Mesendoderm (in vitro differentiated cells): Measurements from ENCODE around the gene ANKUB1. TPM values are rescaled to one million over a fixed set of nuclear protein-coding genes. Genes with fewer than 3 reads are reported as not detected.

Experiments used
- DNase-seq: peaks from one replicate; pipeline ENCODE4 v3.0.0; 2013
- H2AK5ac ChIP-seq: 2 replicates; pipeline ENCODE4 v1.6.1; 2013; ENCODE audit warnings: low read length, inconsistent platforms
- H2BK120ac ChIP-seq: 2 replicates; pipeline ENCODE4 v1.6.1; 2013; ENCODE audit warnings: low read depth, mild to moderate bottlenecking, low read length, moderate library complexity, mixed read lengths
- H2BK15ac ChIP-seq: replicated peaks from 2 replicates; pipeline ENCODE4 v1.6.1; 2013; ENCODE audit warnings: low read depth, mild to moderate bottlenecking, moderate library complexity
- H2BK5ac ChIP-seq: 2 replicates; pipeline ENCODE4 v1.6.1; 2013; ENCODE audit warnings: low read length, inconsistent platforms
- H3K18ac ChIP-seq: 2 replicates; pipeline ENCODE4 v1.6.1; 2013; ENCODE audit warnings: mild to moderate bottlenecking, low read length, mixed read lengths
- H3K23ac ChIP-seq: one replicate; pipeline ENCODE4 v1.6.1; 2013; ENCODE audit warnings: low read length
- H3K27ac ChIP-seq: 2 replicates; pipeline ENCODE4 v1.5.1; 2013; ENCODE audit warnings: low read depth, mild to moderate bottlenecking, inconsistent platforms, low read length, moderate library complexity
- H3K27me3 ChIP-seq: 2 replicates; pipeline ENCODE4 v1.6.1; 2013; ENCODE audit warnings: low read length, control low read depth, mild to moderate bottlenecking, inconsistent platforms; ENCODE audit not compliant: insufficient read depth, poor library complexity
- H3K36me3 ChIP-seq: 2 replicates; pipeline ENCODE4 v1.6.1; 2013; ENCODE audit warnings: low read length, inconsistent platforms; ENCODE audit not compliant: control insufficient read depth, insufficient read depth
- H3K4ac ChIP-seq: one replicate; pipeline ENCODE4 v1.6.1; 2013; ENCODE audit warnings: low read depth, mild to moderate bottlenecking, low read length, moderate library complexity
- H3K4me1 ChIP-seq: 2 replicates; pipeline ENCODE4 v1.6.1; 2013; ENCODE audit warnings: low read depth, low read length, inconsistent platforms; ENCODE audit not compliant: control insufficient read depth
- H3K4me2 ChIP-seq: 2 replicates; pipeline ENCODE4 v1.6.1; 2013; ENCODE audit warnings: low read length
- H3K4me3 ChIP-seq: 2 replicates; pipeline ENCODE4 v1.5.1; 2013; ENCODE audit warnings: mild to moderate bottlenecking, low read length
- H3K56ac ChIP-seq: one replicate; pipeline ENCODE4 v1.6.1; 2013; ENCODE audit warnings: low read length
- H3K79me1 ChIP-seq: 2 replicates; pipeline ENCODE4 v1.6.1; 2013; ENCODE audit warnings: low read length, inconsistent platforms
- H3K79me2 ChIP-seq: 2 replicates; pipeline ENCODE4 v1.6.1; 2013; ENCODE audit warnings: mild to moderate bottlenecking, low read length; ENCODE audit not compliant: control insufficient read depth, insufficient read depth
- H3K9ac ChIP-seq: 2 replicates; pipeline ENCODE4 v1.6.1; 2013; ENCODE audit warnings: low read length, inconsistent platforms
- H4K5ac ChIP-seq: one replicate; pipeline ENCODE4 v1.6.1; 2013; ENCODE audit warnings: low read length
- H4K8ac ChIP-seq: one replicate; pipeline ENCODE4 v1.6.1; 2013; ENCODE audit warnings: low read depth, mild to moderate bottlenecking, control low read depth, low read length, moderate library complexity
- WGBS: extraction: QIAGEN DNeasy Blood & Tissue Kit; methylation state at CpG from one replicate; pipeline ENCODE4 v1.1.7; 2013; ENCODE audit warnings: low lambda C conversion rate, missing lambda C conversion rate; ENCODE audit not compliant: insufficient coverage; ENCODE audit errors: extremely low coverage; 5-methylcytosine and 5-hydroxymethylcytosine counted together
- small RNA-seq: library from polyadenylated mRNA; stranded (forward); fragments of <200 nt; extraction: miRNeasy Mini kit (QIAGEN cat#:217004); gene quantifications from one replicate; pipeline ENCODE3, GENCODE V24; 2013; ENCODE audit not compliant: insufficient read depth

Gene ANKUB1

GRCh38 chr3:149713730-149714654, 78.4 kb downstream of the ANKUB1 start:
- no CpG with 5 or more reads among the region's 38 CpGs for WGBS
- Histone ChIP-seq H3K18ac (no peak overlapping the region), H3K4me1 (no peaks in the 10 kb centered on the region), H4K5ac (no peak overlapping the region), H2BK120ac (no peak overlapping the region), H3K27ac (no peak overlapping the region), H3K27me3 (no peaks in the 10 kb centered on the region), H3K36me3 (no peaks in the 10 kb centered on the region), H4K8ac (no peak overlapping the region), H2BK15ac (no peak overlapping the region), H3K56ac (no peak overlapping the region), H3K4me2 (no peak overlapping the region), H3K4ac (no peak overlapping the region), H3K9ac (no peak overlapping the region), H3K23ac (no peak overlapping the region), H2BK5ac (no peak overlapping the region), H3K4me3 (no peak overlapping the region), H3K79me2 (no peaks in the 10 kb centered on the region), H3K79me1 (no peaks in the 10 kb centered on the region), H2AK5ac (no peak overlapping the region)
- DNase-seq = no peak

Small RNAs within 50 kb of the gene (small RNA-seq; reads per million reads assigned to genes)
- gene RNU6-507P = not detected
